ENCODE results near the gene CNOT2. TPM values are rescaled to one million over a fixed set of nuclear protein-coding genes. Genes with fewer than 3 reads are reported as not detected.

CNOT2 gene
- total RNA-seq, 2 experiments from 2014 or later: 67.9 to 69.0 TPM

DNA sequence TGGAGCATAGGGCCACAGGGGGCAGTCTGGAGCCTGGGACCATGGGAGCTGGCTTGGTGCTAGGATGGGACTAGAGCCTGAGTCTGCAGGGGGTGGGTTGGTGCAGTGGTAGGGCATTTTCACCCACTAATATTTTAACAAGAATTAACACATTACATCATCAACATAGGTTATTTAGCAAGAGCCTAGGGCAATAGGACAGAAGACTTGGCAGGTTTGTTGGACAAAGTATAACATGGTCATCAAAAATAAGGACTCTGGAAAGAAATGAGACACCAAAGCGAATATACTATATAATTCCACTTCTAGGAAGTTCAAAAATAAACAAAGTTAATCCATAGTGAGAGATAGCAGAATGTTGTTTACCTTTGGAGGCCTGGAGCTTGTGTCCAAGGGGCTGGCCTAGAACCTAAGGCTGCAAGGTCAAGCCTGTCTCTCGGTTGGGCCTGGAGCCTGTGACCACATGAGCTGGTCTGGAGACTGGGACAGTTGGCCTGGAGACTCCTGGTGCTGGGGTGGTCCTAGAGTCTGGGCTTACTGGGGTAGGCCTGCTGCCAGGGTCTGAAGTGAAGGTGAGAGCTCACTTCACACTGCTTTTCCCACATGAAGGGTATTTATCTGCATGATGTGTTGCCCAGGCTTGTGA is 28.1 kb upstream of the CNOT2 start:
- TF ChIP-seq, protein P1, sequence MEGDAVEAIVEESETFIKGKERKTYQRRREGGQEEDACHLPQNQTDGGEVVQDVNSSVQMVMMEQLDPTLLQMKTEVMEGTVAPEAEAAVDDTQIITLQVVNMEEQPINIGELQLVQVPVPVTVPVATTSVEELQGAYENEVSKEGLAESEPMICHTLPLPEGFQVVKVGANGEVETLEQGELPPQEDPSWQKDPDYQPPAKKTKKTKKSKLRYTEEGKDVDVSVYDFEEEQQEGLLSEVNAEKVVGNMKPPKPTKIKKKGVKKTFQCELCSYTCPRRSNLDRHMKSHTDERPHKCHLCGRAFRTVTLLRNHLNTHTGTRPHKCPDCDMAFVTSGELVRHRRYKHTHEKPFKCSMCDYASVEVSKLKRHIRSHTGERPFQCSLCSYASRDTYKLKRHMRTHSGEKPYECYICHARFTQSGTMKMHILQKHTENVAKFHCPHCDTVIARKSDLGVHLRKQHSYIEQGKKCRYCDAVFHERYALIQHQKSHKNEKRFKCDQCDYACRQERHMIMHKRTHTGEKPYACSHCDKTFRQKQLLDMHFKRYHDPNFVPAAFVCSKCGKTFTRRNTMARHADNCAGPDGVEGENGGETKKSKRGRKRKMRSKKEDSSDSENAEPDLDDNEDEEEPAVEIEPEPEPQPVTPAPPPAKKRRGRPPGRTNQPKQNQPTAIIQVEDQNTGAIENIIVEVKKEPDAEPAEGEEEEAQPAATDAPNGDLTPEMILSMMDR (IDR thresholded peaks at IDR 0.05): no peak
- no peak for ATAC-seq
- intact Hi-C loops (cut with micrococcal nuclease): no loop called here
- POLR2A ChIA-PET: no interaction called here
- no peak overlapping the region for H3K27ac Mint-ChIP-seq
- peaks cover 11% of the 10 kb centered on the region for H3K36me3 Mint-ChIP-seq (ENCODE audit: low read depth)
- H3K4me1 Mint-ChIP-seq (ENCODE audit: low read depth): no peaks in the 10 kb centered on the region
- no peaks in the 10 kb centered on the region for H3K27me3 Mint-ChIP-seq
- DNase-seq: no peak
- CTCF ChIA-PET: interaction anchor here (1.5 kb wide), 1 partner anchor 362 kb away, joined by 4 read pairs; no protein-coding TSS in a partner anchor
- no peak overlapping the region for H3K4me3 Mint-ChIP-seq
- peaks cover 20% of the 10 kb centered on the region for H3K9me3 Mint-ChIP-seq

DNA sequence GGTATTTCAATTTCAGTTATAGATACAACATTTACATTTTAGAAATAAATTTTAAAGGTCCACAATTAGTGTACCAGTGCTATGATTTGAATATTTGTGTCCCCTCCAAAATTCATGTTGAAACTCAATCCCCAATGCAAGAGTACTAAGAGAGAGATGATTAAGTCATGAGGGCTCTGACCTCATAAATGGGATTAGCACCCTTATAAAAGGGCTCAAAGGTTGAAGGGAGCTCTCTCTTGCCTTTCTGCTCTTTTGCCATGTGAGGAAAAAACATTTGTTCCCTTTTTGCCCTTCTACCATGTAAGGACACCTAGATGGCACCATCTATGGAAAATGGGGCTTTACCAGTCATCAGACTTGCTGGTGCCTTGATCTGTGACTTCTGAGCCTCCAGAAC is 25.8 kb upstream of the CNOT2 start:
- POLR2A ChIA-PET: interaction anchor here (1.1 kb wide), 1 partner anchor 145 kb away, joined by 3 read pairs; no protein-coding TSS in a partner anchor

DNA sequence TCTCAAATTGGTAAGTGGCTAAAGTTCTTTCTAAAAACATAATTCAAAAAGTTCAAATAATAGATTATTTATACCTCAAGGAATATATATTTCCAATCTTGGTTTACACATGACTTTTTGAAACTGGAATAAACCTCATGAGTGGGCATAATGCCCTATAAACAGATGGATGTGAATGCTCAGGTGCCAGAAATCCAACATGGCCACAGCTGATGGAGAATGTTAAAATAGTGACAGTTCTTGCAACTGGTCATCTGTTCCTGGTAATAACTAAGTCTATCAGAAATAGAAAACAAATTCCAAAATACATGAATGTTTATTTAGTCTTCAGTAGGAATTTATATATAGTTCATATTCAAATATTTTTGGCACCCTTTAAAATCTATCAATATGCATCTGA is 21.6 kb upstream of the CNOT2 start:
- CTCF ChIA-PET: no interaction called here
- Mint-ChIP-seq H3K9me3 (no peaks in the 10 kb centered on the region), H3K36me3 (ENCODE audit: low read depth) (no peaks in the 10 kb centered on the region), H3K4me3 (no peak overlapping the region), H3K4me1 (ENCODE audit: low read depth) (no peaks in the 10 kb centered on the region), H3K27ac (no peak overlapping the region), H3K27me3 (no peaks in the 10 kb centered on the region)
- POLR2A ChIA-PET: no interaction called here
- TF ChIP-seq, protein P1 (IDR thresholded peaks at IDR 0.05): no peak
- DNase-seq (no peak), ATAC-seq (no peak)
- intact Hi-C loops (cut with micrococcal nuclease): no loop called here

More for the DNA sequence above, 25.8 kb upstream of the CNOT2 start:
- TF ChIP-seq, protein P1 (IDR thresholded peaks at IDR 0.05): no peak
- no peak overlapping the region for H3K4me3 Mint-ChIP-seq
- DNase-seq: no peak
- no peak overlapping the region for H3K27ac Mint-ChIP-seq
- intact Hi-C loops (cut with micrococcal nuclease): no loop called here
- no peaks in the 10 kb centered on the region for H3K4me1 Mint-ChIP-seq (ENCODE audit: low read depth)
- peaks cover 11% of the 10 kb centered on the region for H3K36me3 Mint-ChIP-seq (ENCODE audit: low read depth)
- no peaks in the 10 kb centered on the region for H3K27me3 Mint-ChIP-seq
- ATAC-seq: no peak
- CTCF ChIA-PET: no interaction called here
- peaks cover 14% of the 10 kb centered on the region for H3K9me3 Mint-ChIP-seq

DNA sequence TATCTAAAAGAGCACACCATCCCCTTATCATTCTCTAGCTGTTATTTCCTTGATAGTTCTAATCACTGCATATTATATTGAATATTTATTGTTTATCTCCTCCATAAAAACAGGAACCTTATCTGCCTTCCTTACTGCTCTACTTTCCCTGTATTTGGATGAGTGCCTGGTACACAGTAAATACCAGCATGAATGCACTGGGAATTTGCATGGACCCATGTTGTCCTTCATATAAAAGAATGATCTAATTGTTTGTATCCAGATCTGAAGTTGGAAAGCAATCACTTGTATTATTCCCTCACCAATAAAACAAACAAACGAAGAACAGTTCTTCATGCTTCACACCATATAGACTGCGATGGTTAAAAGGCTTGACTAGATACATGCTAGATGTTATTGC is 15.3 kb upstream of the CNOT2 start:
- Mint-ChIP-seq H3K36me3 (ENCODE audit: low read depth) (no peaks in the 10 kb centered on the region), H3K27me3 (no peaks in the 10 kb centered on the region), H3K9me3 (no peaks in the 10 kb centered on the region), H3K4me3 (no peak overlapping the region), H3K27ac (no peak overlapping the region), H3K4me1 (ENCODE audit: low read depth) (no peaks in the 10 kb centered on the region)
- ChIA-PET POLR2A (no interaction called here), CTCF (no interaction called here)
- intact Hi-C loops (cut with micrococcal nuclease): no loop called here
- DNase-seq (no peak), ATAC-seq (no peak)
- TF ChIP-seq, protein P1 (IDR thresholded peaks at IDR 0.05): no peak

DNA sequence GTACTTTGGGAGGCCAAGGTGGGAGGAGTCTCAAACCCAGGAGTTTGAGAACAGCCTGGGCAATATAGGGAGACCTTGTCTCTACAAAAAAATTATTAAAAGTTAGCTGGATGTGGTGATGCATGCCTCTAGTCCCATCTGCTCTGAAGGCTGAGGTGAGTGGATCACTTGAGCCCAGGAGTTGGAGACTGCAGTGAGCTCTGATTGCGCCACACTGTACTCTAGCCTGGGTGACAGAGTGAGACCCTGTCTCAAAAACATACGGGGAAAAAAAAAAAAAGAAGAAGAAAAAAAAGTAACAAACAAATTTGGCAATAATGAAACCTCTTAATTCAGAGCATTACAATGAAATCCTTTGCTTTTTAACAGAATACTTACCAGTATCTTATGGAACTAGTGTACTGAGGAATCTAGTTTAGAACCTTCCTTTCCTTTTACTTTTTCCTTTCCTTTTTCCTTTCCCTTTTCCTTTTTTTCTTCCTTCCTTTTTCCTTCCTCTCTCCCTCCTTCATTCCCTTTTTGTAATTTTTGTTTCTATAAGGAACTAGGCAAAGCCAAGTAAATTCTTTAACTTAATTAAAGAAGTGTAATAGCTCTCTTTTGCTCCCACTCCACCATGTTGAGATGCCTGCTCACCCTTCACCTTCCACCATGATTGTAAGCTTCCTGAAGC is 12.2 kb upstream of the CNOT2 start:
- H3K36me3 Mint-ChIP-seq (ENCODE audit: low read depth): peaks cover 4% of the 10 kb centered on the region
- DNase-seq: no peak
- H3K9me3 Mint-ChIP-seq: peaks cover 1% of the 10 kb centered on the region
- ChIA-PET POLR2A (no interaction called here), CTCF (no interaction called here)
- intact Hi-C loops (cut with micrococcal nuclease): no loop called here
- ATAC-seq: no peak
- TF ChIP-seq, protein P1 (IDR thresholded peaks at IDR 0.05): no peak
- H3K4me1 Mint-ChIP-seq (ENCODE audit: low read depth): no peaks in the 10 kb centered on the region
- no peak overlapping the region for H3K27ac Mint-ChIP-seq
- no peaks in the 10 kb centered on the region for H3K27me3 Mint-ChIP-seq
- no peak overlapping the region for H3K4me3 Mint-ChIP-seq

Data from activated CD8-positive, alpha-beta T cell treated with anti-CD3 and anti-CD28 coated beads for 36 hours (primary cell).